CD1c-positive myeloid dendritic cell (primary cell): ENCODE measurements around the gene PHC3.

ENCODE experiments used
- DNase-seq: peaks from one replicate; pipeline ENCODE4 v3.0.0-alpha.2; 2016; ENCODE audit errors: extremely low spot score

The PHC3 gene

GRCh38 chr3:170078620-170079281 lies 102.8 kb downstream of the PHC3 start:
- DNase-seq = no peak

- DNase-seq = no peak
Measured at GRCh38 chr3:170077361-170077760, 104.2 kb downstream of the PHC3 start.

GRCh38 chr3:170076715-170077238 lies 104.8 kb downstream of the PHC3 start:
- no peak for DNase-seq

GRCh38 chr3:170075441-170076091 lies 106.0 kb downstream of the PHC3 start:
- DNase-seq = no peak

GRCh38 chr3:170064108-170064507 lies 117.4 kb downstream of the PHC3 start:
- DNase-seq = no peak

GRCh38 chr3:170063691-170064090 lies 117.8 kb downstream of the PHC3 start:
- no peak for DNase-seq

- DNase-seq = no peak
Measured at GRCh38 chr3:170062769-170063168, 118.8 kb downstream of the PHC3 start.

GRCh38 chr3:170062068-170062467 lies 119.5 kb downstream of the PHC3 start:
- no peak for DNase-seq

- DNase-seq = no peak
Measured at GRCh38 chr3:170059447-170059846, 122.1 kb downstream of the PHC3 start.

GRCh38 chr3:170058127-170058526 lies 123.4 kb downstream of the PHC3 start:
- peak; percentile 18 for DNase-seq

GRCh38 chr3:170057550-170057949 lies 124.0 kb downstream of the PHC3 start:
- no peak for DNase-seq

GRCh38 chr3:170056710-170057454 lies 124.7 kb downstream of the PHC3 start:
- no peak for DNase-seq

- no peak for DNase-seq
Measured at GRCh38 chr3:170055209-170055608, 126.3 kb downstream of the PHC3 start.

- peak; percentile 18 for DNase-seq
Measured at GRCh38 chr3:170054204-170054603, 127.3 kb downstream of the PHC3 start.

- no peak for DNase-seq
Measured at GRCh38 chr3:170052398-170052797, 129.1 kb downstream of the PHC3 start.

- DNase-seq = no peak
Measured at GRCh38 chr3:170050753-170051152, 130.8 kb downstream of the PHC3 start.

GRCh38 chr3:170049146-170050000 lies 132.2 kb downstream of the PHC3 start:
- DNase-seq = no peak

GRCh38 chr3:170047133-170047404 lies 134.5 kb downstream of the PHC3 start:
- no peak for DNase-seq

- DNase-seq = no peak
Measured at GRCh38 chr3:170046269-170047132, 135.0 kb downstream of the PHC3 start.

GRCh38 chr3:170044795-170045244 lies 136.7 kb downstream of the PHC3 start:
- peak; percentile 91 for DNase-seq

- peak; percentile 88 for DNase-seq
Measured at GRCh38 chr3:170044271-170044670, 137.3 kb downstream of the PHC3 start.
